Peyer's patch (tissue), 4 donors: ENCODE data around the gene COL16A1. TPM values are rescaled to one million over a fixed set of nuclear protein-coding genes. Genes with fewer than 3 reads are reported as not detected.

Experiments used
- DNase-seq, 3 donors: peaks; one replicate each; pipeline ENCODE4 v3.0.0-alpha.2; 2017 to 2019
- H3K27ac ChIP-seq, 4 donors: fragments of 200-600 bp; sonication (generic); one replicate each; pipeline ENCODE4 v1.5.1; 2016 to 2019
- H3K27me3 ChIP-seq, 2 donors: fragments of 200-600 bp; sonication (generic); one replicate each; pipeline ENCODE4 v1.5.1; 2019
- H3K36me3 ChIP-seq, 3 donors: fragments of 200-600 bp; sonication (generic); one replicate each; pipeline ENCODE4 v1.5.1; 2016 to 2019
- H3K4me1 ChIP-seq, 4 donors: fragments of 200-600 bp; sonication (generic); one replicate each; pipeline ENCODE4 v1.5.1; 2016 to 2019
- H3K4me3 ChIP-seq, 4 donors: fragments of 200-600 bp; sonication (generic); 1 replicate in 3 of 4; 2 replicates in 1 of 4; pipeline ENCODE4 v1.5.1; 2016 to 2019; ENCODE audit warnings: mild to moderate bottlenecking in 1 of 4
- H3K9me3 ChIP-seq, 4 donors: fragments of 200-600 bp; sonication (generic); one replicate each; pipeline ENCODE4 v1.5.1; 2016 to 2019; ENCODE audit warnings: mild to moderate bottlenecking in 1 of 4
- CTCF ChIP-seq, 6 experiments: fragments of 450-650 bp in 4 of 6; fragments of 200-600 bp in 2 of 6; sonication (generic) in 1 of 6; IDR thresholded peaks; one replicate each; pipeline ENCODE4 v1.5.1; 2017 to 2019; ENCODE audit warnings: antibody characterized with exemption in 6 of 6, mild to moderate bottlenecking in 3 of 6, moderate library complexity in 1 of 6
- POLR2A ChIP-seq, 2 donors: fragments of 450-650 bp; IDR thresholded peaks; one replicate each; pipeline ENCODE4 v1.5.1; 2017; ENCODE audit warnings: antibody characterized with exemption in 2 of 2, mild to moderate bottlenecking in 2 of 2, moderate library complexity in 2 of 2
- total RNA-seq, 4 donors: library from RNA; depleted of rRNA; stranded (reverse); fragments of >200 nt; gene quantifications; one replicate each; pipeline ENCODE4 v1.1.0, GENCODE V29; 2016

Gene COL16A1
- total RNA-seq, 4 donors from 2014 or later, result 18.2 to 201 (median 58.3) TPM

DNA sequence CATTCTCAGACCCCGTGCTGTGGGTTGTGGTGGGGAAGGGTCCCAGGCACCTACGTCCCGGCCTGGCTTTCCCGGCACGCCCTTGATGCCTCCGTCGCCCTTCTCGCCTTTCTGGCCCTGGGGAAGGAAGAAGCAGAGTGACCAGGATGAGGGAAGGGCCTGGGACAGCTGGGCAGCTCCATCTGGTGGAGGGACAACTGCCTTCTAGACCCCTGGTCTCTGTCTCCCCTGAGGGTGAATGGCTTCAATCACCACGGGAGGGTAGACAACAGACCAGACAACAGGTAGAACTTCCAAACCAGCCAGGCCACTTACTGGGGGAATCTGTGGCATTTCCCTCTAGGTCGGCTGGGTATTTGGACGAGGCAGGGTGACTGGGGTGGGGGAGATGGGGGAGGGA, 11.9 kb downstream of the COL16A1 start:
- TF ChIP-seq CTCF (IDR thresholded peaks at IDR 0.05) (no peak), POLR2A (IDR thresholded peaks at IDR 0.05) (no peak)
- Histone ChIP-seq H3K9me3 (no peaks in the 10 kb centered on the region), H3K27ac (no peak overlapping the region), H3K4me1 (peaks cover 0 to 5% (median 0%) of the 10 kb centered on the region in 4 donors), H3K4me3 (no peak overlapping the region), H3K27me3 (no peaks in the 10 kb centered on the region), H3K36me3 (no peaks in the 10 kb centered on the region)
- no peak for DNase-seq

- Histone ChIP-seq H3K27me3 (no peaks in the 10 kb centered on the region), H3K36me3 (no peaks in the 10 kb centered on the region), H3K4me3 (no peak overlapping the region), H3K27ac (no peak overlapping the region), H3K4me1 (peaks cover 0 to 5% (median 0%) of the 10 kb centered on the region in 4 donors), H3K9me3 (no peaks in the 10 kb centered on the region)
- TF ChIP-seq POLR2A (IDR thresholded peaks at IDR 0.05) (no peak), CTCF (IDR thresholded peaks at IDR 0.05) (no peak)
- no peak for DNase-seq
These were observed 12.4 kb downstream of the COL16A1 start for GRCh38 chr1:31691446-31691845.

- DNase-seq, result no peak
- no peak overlapping the region for H3K4me3 ChIP-seq
These were observed 12.9 kb downstream of the COL16A1 start for GRCh38 chr1:31690921-31691320.

GRCh38 chr1:31689854-31690253, 14.0 kb downstream of the COL16A1 start:
- Histone ChIP-seq H3K27me3 (no peaks in the 10 kb centered on the region), H3K4me1 (peaks cover 0 to 5% (median 0%) of the 10 kb centered on the region in 4 donors), H3K9me3 (no peaks in the 10 kb centered on the region), H3K36me3 (peaks cover 0 to 5% (median 0%) of the 10 kb centered on the region in 3 donors), H3K4me3 (no peak overlapping the region), H3K27ac (no peak overlapping the region)
- TF ChIP-seq CTCF (IDR thresholded peaks at IDR 0.05) (no peak), POLR2A (IDR thresholded peaks at IDR 0.05) (no peak)
- no peak for DNase-seq

More at GRCh38 chr1:31690921-31691320, 12.9 kb downstream of the COL16A1 start:
- H3K27ac ChIP-seq, result no peak overlapping the region
- peaks cover 0 to 5% (median 0%) of the 10 kb centered on the region in 4 donors for H3K4me1 ChIP-seq
- TF ChIP-seq POLR2A (IDR thresholded peaks at IDR 0.05) (no peak), CTCF (IDR thresholded peaks at IDR 0.05) (no peak)
- H3K36me3 ChIP-seq, result peaks cover 0 to under 1% (median 0%) of the 10 kb centered on the region in 3 donors
- no peaks in the 10 kb centered on the region for H3K27me3 ChIP-seq
- H3K9me3 ChIP-seq, result no peaks in the 10 kb centered on the region

- H3K36me3 ChIP-seq, result peaks cover 0 to 5% (median 0%) of the 10 kb centered on the region in 3 donors
These were observed 14.4 kb downstream of the COL16A1 start for GRCh38 chr1:31689379-31689778.

More at GRCh38 chr1:31689379-31689778, 14.4 kb downstream of the COL16A1 start:
- peaks cover 0 to 5% (median 0%) of the 10 kb centered on the region in 4 donors for H3K4me1 ChIP-seq
- H3K4me3 ChIP-seq, result no peak overlapping the region
- H3K27ac ChIP-seq, result no peak overlapping the region
- DNase-seq, result no peak
- TF ChIP-seq POLR2A (IDR thresholded peaks at IDR 0.05), result no peak
- no peak for TF ChIP-seq CTCF (IDR thresholded peaks at IDR 0.05)
- H3K9me3 ChIP-seq, result no peaks in the 10 kb centered on the region
- H3K27me3 ChIP-seq, result no peaks in the 10 kb centered on the region
